Stimulated activated CD4-positive, alpha-beta T cell treated with anti-CD3 and anti-CD28 coated beads, Interleukin-12 subunit alpha, Interleukin-12 subunit beta, amount 100 ng/mL, for 48 hours (primary cell): ENCODE data around the gene SLX4IP.

ENCODE experiments used
- DNase-seq, 3 donors: peaks; one replicate each; pipeline ENCODE4 v3.0.0-alpha.2; 2020; ENCODE audit warnings: low read depth in 2 of 3, low spot score in 1 of 3

Gene SLX4IP

GRCh38 chr20:10644458-10645204, 209.5 kb downstream of the SLX4IP start:
- DNase-seq: no peak

DNA sequence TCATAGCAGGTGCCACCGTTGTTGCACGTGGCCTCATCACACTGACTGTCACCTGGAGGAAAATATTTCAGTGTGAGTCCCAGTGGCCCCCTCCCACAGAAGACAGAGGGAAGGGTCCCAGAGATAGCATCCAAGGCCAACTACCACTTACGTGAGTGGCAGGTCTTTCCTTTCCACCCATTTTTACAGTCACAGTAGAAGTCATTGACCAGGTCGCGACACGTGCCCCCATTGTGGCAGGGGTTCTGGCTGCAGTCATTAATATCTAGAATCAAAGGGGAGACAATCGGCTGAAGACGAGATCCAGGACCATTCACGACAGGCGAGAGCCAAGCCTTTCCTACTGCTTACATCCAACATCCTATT, 210.1 kb downstream of the SLX4IP start:
- no peak for DNase-seq

DNA sequence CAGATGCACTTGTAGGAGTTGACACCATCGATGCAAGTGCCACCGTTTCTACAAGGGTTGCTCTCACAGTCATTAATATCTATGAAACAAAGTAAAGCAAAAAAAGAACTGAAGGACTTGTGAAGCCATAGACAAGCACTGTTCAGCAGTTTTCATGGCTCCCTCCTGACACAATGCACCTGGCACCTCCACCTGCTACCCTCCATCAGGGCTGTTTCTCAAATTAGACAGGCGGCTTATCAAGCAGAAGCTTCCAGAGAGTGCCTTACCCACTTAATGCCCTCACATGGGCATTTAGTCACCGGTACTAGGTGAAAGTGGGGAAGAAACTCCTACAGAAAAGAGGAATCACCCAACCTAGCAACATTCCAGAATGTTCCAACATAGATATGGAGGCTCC, 210.9 kb downstream of the SLX4IP start:
- DNase-seq: no peak

GRCh38 chr20:10646886-10647420, 211.8 kb downstream of the SLX4IP start:
- no peak for DNase-seq

DNA sequence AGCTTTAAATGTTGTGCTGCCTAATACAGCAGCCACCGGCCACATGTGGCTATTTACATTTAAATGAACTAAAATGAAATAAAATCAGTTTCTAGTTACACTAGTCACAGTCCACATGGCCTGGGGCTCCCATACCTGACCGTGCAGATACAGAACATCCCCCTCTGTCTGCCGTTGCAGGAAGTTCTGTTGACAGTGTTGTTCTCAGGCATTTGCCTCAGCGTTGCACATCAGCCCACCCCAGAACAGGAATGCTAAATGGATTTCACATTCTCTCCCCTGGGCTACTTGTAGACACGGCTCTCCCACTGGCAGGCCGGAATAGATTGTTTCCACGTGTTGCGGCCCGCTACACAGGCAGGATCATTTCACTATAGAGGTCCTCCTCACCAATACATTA, 212.4 kb downstream of the SLX4IP start:
- DNase-seq: no peak

- DNase-seq: no peak
These were observed 212.8 kb downstream of the SLX4IP start for GRCh38 chr20:10647909-10648308.

DNA sequence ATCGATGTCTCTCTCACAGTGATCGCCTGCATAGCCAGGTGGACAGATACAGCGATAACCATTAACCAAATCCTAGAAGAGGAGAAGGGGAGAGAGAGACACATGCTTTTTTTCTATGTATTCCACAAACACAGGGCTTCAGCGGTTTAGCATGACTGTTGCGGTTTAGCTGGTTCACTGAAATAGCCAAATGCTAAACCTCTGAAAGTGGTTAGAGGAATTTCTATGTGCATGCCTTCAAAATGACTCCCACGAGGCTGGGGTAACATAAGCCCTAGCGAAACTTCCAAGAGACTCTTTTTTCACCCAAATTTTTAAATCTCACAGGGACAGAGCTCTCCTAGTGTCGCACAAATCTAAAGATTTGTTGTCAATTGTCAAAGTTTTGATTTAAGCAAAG, 213.5 kb downstream of the SLX4IP start:
- no peak for DNase-seq

- no peak for DNase-seq
These were observed 214.1 kb downstream of the SLX4IP start for GRCh38 chr20:10649080-10649796.

GRCh38 chr20:10649797-10650160, 214.7 kb downstream of the SLX4IP start:
- DNase-seq: no peak

DNA sequence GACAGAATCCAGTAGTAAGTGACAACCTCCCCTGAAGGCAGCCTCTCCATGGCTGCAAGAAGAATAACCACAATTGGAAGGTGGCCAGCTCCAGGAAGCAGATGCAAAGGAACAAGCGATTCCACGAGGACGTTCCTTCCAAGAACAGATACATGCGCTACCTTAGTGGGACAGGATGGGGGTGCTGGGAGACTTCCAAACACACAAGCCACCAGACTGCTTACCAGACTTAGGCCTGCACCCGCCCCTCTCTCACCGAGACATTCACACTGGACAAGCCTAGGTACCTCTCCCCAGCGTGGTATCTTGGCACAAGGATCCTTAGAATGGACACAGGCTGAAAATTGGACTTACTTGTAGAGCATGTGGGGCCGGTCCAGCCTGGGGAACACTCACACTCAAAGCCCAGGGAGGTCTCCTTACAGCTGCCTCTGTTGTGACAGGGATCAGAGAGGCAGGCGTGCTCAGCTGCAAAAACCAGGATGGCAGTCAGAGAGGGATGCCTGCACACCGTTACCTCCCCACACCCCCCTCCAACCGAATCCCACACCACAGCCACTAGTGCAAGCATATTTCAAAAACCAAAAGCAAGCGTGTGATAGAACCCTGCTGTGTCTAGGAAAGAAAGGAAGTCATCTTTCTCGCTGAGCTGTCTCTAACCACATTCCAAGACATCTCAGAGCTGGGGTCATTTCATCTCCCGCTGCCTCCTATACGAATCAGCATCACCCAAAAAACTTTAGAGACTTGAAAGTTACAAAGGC, 216.3 kb downstream of the SLX4IP start:
- no peak for DNase-seq

GRCh38 chr20:10652185-10652584, 217.1 kb downstream of the SLX4IP start:
- no peak for DNase-seq

DNA sequence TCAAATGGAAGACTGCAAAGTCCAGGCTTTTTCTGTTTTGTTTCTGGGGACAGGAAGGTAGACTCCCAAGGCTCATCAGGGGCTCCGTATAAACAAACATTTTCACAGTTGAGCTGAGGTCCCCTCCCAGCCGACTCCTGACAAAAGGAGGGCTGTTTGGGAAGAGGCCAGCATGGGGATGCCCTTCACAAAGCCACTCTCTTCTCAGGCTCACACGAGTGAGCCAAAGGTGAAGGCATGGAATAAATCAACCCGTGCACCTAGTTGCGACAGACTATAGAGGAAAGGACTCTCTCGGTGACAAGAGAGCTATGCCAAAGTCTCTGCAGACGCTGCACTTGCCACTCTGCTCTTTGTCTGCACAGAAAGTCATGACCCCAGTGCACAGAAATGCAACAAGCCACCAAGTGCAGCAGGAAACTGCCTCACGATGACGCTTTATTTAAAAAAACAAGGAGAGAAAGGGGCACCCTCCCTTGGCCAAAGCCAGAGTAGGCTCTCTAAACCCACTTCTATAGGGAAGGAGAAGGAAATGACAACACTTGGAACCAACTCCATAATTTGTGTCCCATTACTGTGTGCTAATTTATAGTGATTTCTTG, 217.7 kb downstream of the SLX4IP start:
- DNase-seq: no peak

GRCh38 chr20:10653599-10654249, 218.6 kb downstream of the SLX4IP start:
- DNase-seq: no peak

DNA sequence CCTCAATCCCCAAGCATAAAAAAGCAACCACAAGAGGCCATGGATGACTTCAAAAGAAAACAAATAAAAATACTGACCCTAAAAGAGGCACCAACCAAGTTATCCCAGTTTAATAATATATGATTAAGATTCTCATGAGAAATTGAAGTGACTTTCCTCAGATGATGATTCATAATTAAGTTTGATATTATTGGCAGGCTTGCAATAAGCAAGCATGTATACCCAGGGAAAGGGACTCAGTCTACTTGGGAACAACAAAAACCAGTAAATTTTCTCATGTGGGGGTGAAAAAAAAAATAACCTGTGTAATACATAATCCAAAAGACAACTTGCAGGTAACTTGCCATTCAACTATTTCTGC, 219.1 kb downstream of the SLX4IP start:
- no peak for DNase-seq

- DNase-seq: no peak
These were observed 219.5 kb downstream of the SLX4IP start for GRCh38 chr20:10654630-10655029.

DNA sequence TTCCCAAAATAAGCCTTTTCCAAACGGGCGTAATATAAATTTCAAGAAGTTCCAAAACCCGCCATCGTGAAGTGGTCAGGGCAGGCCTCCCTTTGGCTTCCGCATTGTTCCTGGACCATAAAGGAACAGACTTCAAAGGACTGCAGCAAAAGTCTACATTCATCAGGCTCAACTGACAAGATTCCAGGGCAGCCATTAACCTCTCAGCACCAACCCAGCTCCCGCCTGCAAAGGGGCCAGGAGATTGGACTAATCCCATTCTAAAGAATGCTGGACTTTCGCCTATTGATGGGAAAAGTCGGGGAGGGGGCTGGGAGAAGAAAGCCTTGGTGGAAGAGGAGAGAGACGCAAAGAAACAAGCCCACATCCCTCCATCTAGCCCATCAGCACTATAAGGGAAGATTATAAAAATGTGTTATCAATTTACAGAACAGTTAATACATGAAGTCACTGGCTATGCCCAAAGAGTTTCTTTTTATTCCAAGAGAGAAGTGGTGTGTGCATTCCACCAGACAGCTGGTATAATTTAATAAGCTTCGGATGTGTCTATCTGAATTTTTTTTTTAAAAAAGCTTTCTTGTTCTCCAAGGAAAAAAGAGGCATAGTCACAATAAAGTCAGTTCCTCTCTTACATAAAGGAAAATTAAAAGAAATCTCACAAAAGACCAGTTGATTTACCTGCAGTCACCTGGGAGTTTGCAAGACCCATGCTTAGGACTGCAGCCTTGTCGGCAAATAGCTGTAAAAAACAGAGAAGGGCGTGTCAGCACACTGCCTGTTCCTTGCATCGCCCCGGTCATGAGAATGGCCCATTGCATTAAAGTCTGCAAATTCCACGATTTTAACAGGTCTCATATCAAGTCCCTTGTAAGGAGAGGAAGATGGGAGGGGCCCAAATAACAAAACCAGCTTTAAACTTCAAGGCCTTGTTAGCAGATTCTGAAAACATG, 220.9 kb downstream of the SLX4IP start:
- DNase-seq: no peak

- no peak for DNase-seq
These were observed 222.3 kb downstream of the SLX4IP start for GRCh38 chr20:10657453-10657852.

GRCh38 chr20:10658051-10658823, 223.1 kb downstream of the SLX4IP start:
- DNase-seq: no peak
